Progenitor cell of endocrine pancreas (in vitro differentiated cells): ENCODE data around the gene PON2. TPM values are rescaled to one million over a fixed set of nuclear protein-coding genes. Genes with fewer than 3 reads are reported as not detected.

Source experiments
- DNase-seq: peaks from one replicate; pipeline ENCODE4 v3.0.0; 2021; ENCODE audit warnings: low spot score; ENCODE audit not compliant: unreplicated experiment
- H3K27ac Mint-ChIP-seq: 2 replicates; pipeline ENCODE4 v1.8.0; 2021; ENCODE audit warnings: mild to moderate bottlenecking, moderate library complexity, mixed read lengths
- H3K27me3 Mint-ChIP-seq: 2 replicates; pipeline ENCODE4 v1.8.0; 2021; ENCODE audit warnings: mixed read lengths
- H3K36me3 Mint-ChIP-seq: 2 replicates; pipeline ENCODE4 v1.8.0; 2022; ENCODE audit warnings: mixed read lengths; ENCODE audit not compliant: insufficient read depth
- H3K4me1 Mint-ChIP-seq: 2 replicates; pipeline ENCODE4 v1.8.0; 2021; ENCODE audit warnings: low read depth, mixed read lengths
- H3K4me3 Mint-ChIP-seq: 2 replicates; pipeline ENCODE4 v1.8.0; 2021; ENCODE audit warnings: low read depth, mild to moderate bottlenecking, moderate library complexity, mixed read lengths
- H3K9me3 Mint-ChIP-seq: 2 replicates; pipeline ENCODE4 v1.8.0; 2021; ENCODE audit warnings: low read depth, mixed read lengths
- CTCF ChIP-seq: fragments of 200-600 bp; sonication (generic); IDR thresholded peaks from one replicate; pipeline ENCODE4 v1.5.0; 2021; ENCODE audit warnings: antibody characterized with exemption, mild to moderate bottlenecking; ENCODE audit not compliant: unreplicated experiment
- total RNA-seq: library from RNA; stranded (reverse); gene quantifications from 2 replicates; pipeline ENCODE4 v1.2.1, GENCODE V29; 2021

The PON2 gene
- total RNA-seq, 1 donor from 2014 or later = 145 TPM

GRCh38 chr7:95405208-95405607 lies 29.6 kb downstream of the PON2 start:
- TF ChIP-seq CTCF = no peak
- Mint-ChIP-seq H3K27ac (no peak overlapping the region), H3K9me3 (no peaks in the 10 kb centered on the region), H3K4me1 (peaks cover 11% of the 10 kb centered on the region), H3K4me3 (no peak overlapping the region), H3K27me3 (no peaks in the 10 kb centered on the region), H3K36me3 (peaks cover 15% of the 10 kb centered on the region)
- no peak for DNase-seq

GRCh38 chr7:95404316-95404865 lies 30.4 kb downstream of the PON2 start:
- no peak for TF ChIP-seq CTCF
- Mint-ChIP-seq H3K36me3 (peaks cover 15% of the 10 kb centered on the region), H3K9me3 (no peaks in the 10 kb centered on the region), H3K27me3 (no peaks in the 10 kb centered on the region), H3K27ac (no peak overlapping the region), H3K4me1 (peaks cover 11% of the 10 kb centered on the region), H3K4me3 (no peak overlapping the region)
- no peak for DNase-seq

- Mint-ChIP-seq H3K4me3 (no peak overlapping the region), H3K9me3 (no peaks in the 10 kb centered on the region), H3K36me3 (peaks cover 2% of the 10 kb centered on the region), H3K27me3 (no peaks in the 10 kb centered on the region), H3K4me1 (peaks cover 2% of the 10 kb centered on the region), H3K27ac (no peak overlapping the region)
- no peak for TF ChIP-seq CTCF
- DNase-seq = no peak
Observed at GRCh38 chr7:95398155-95398940, 36.5 kb downstream of the PON2 start.

- Mint-ChIP-seq H3K9me3 (no peaks in the 10 kb centered on the region), H3K27ac (no peak overlapping the region), H3K4me1 (peaks cover 2% of the 10 kb centered on the region), H3K36me3 (peaks cover 2% of the 10 kb centered on the region), H3K27me3 (no peaks in the 10 kb centered on the region), H3K4me3 (no peak overlapping the region)
- no peak for DNase-seq
- TF ChIP-seq CTCF = no peak
Observed at GRCh38 chr7:95397381-95397780, 37.4 kb downstream of the PON2 start.

GRCh38 chr7:95396136-95397032 lies 38.4 kb downstream of the PON2 start, which contains the start of gene PON3:
TSS of gene PON3 (minus strand) at chr7:95396375. CDS start at chr7:95396350, 25 bp downstream.
- no peak for DNase-seq
- H3K27ac Mint-ChIP-seq = no peak within 1 kb of the TSS

More at GRCh38 chr7:95396136-95397032, 38.4 kb downstream of the PON2 start, which contains the start of gene PON3:
- no peaks in the 10 kb centered on the region for H3K36me3 Mint-ChIP-seq
- peak within 1 kb of the TSS; percentile 33 for H3K4me3 Mint-ChIP-seq
- no peaks in the 10 kb centered on the region for H3K27me3 Mint-ChIP-seq
- no peak for TF ChIP-seq CTCF
- no peaks in the 10 kb centered on the region for H3K9me3 Mint-ChIP-seq
- H3K4me1 Mint-ChIP-seq = peaks cover 2% of the 10 kb centered on the region
